NOMO-1 treated with DMSO at 0.1 percent for 48 hours (cell line): ENCODE measurements around the gene PLPP7.
"Not testable (repeated sequence)": the region's sequence is repeated elsewhere in the genome, so short reads cannot be mapped to it uniquely, and the experiment has no call there.

ENCODE experiments used
- DNase-seq: peaks from one replicate; lab custom pipeline; 2025; ENCODE audit not compliant: unreplicated experiment; lab: John Stamatoyannopoulos, UW

Gene PLPP7

DNA sequence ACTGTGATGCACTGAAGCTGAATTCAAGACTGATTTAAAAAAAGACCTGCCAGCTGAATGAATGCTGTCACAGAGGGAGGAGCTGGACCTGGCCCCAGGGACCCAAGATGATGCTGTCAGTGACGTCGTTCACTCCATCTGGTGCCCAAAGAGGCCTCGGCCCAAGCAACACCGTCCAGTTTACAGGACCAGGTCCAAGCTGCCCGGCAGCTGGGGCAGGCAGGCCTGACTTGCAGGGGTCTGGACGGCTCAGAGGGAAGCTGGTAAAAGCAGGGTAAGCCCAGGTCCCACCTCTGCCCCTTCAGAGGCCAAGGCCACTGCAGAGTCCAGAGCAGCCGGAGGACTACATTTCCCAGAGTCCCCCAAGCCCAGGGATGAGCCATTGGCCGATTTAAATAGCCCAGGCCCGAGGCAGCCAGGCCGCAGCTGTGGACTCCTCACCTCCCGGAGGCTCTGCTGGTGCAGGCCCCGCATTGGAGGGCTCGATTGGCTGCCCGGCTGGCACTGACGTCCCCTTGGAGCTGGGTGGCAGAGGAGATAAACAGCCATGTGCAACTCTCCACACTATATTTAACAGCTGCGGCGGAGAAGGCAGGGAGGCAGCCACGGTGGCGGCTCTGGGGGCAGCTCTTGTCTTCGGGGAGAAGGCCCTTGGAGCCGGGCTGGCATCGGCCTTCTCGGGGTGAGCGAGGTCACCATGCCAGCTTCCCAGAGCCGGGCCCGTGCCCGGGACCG lies at the start of gene PLPP7:
TSS of gene PLPP7 (plus strand) at position 423 of the 735 bp plus-strand sequence. CDS start at position 698, 275 bp downstream.
- no peak for DNase-seq

DNA sequence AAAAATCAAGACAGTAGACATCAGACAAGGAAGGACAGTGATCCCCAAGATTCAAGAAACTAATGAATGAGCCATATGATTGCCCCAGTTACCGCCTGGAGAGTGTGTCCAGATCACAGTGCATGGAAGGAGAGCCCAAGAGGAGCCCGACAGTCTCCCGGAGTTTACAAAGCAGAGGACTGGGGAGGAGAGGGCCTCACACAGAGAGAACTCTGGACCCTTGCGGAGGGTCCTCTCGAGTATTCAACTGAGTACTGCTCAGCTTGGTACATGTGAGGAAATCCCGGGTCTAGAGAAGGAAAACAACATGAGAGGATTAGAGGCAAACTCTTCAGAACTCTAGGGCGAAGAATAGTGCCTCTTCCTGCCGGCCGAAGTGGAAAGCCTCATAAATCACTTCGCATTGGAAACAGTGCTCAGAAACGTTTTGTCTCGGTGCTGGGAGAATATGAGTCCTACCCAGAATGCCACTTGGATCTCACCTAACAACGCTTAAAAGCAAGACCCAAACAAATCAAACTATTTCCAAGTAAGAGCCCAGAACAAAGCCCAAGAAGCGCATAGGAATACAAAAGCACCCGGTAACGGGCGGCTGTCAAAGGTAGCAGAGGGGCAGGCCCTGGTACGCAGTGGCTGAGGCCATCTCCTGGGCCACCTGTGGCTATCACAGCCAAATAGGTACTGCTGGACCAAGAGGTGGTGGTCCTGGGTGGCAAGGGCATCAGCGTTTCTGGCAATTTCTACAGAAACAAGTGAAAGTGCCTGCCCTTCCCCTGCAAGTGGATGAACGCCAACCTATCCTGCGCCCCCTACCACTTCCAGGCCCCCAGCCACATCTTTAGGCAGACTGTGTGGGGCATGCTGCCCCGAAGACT lies 49.2 kb upstream of the PLPP7 start:
- DNase-seq: no peak

DNA sequence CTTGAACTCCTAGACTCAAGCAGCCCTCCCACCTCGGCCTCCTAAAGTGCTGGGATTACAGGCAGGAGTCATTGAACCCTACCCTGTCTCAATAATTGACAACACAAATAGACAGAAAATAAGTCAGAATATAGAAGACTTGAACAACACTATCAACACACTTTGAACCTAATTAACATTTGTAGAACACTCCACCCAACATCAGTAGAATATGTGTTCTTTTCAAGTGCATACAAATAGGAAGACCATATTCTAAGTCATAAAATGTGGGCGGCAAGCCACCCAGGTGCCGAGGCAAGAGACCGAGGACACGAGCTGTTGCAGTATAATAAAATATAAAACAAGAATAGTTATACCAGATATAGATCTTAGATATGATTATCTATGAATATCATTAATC lies 45.2 kb upstream of the PLPP7 start:
- DNase-seq: not testable (repeated sequence)

DNA sequence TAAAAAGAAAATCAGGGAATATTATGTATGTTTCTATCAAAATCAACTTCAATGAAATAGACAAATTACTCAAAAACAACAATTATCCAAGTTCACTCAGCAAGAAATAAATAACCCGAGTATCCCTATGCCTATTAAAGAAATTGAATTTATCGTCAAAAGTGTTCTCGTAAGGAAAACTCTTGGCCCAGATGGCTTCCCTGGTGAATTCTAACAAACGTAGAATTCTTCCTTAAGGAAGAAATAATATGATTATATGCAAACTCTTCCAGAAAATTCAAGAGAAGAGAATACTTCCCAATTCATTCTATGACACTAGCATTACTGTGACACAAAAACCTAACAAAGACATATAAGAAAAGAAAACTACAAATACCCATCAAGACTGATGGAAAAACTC lies 42.9 kb upstream of the PLPP7 start:
- no peak for DNase-seq

DNA sequence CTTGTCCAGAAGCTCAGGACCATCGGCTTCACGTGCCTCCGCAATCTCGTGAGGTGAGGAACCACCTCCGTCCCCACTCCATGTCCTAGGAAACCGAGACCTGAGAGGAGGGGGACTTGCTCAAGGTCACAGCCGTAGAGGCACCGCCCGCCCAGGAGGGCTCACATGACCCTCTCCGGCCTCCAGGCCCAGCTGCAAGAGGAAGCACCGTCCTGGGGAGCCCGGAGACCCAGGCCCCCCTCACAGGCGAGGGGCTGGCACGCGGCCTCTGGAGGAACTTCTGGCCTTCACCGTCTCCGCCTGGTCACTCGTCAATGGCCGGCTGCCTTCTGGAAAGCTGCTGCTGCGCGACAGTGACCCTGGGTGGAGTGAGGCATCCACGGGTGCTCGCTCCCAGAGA lies 37.4 kb upstream of the PLPP7 start:
- no peak for DNase-seq

DNA sequence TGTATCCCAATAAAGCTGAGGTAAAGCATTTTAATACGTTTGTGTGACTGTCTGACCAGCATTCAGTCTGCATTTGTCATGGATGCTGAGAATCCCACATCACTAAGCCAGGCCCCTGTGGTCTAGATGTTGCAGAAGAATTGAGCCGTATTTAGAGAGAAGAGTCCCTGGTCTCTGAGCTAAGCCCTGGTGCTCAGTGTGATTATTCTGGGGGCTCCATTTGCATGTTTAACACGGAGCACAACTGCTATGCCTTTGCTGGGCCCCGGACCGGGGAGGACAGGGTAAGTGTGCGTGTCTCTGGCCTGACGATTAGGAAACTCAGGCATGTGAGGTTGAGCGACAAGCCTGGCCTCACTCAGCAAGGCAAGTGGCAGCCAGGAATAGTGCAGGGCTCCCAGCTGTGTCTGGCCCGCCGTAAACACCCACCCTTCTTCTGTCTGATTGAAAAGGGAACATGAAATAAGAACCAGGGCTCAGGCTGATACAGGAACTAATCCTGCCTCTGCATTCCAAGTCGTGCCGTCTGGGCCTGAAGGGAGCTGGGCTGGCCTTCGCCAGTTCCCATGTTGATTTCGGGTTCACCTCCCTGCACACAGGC lies 35.5 kb upstream of the PLPP7 start:
- peak; percentile 77 for DNase-seq

DNA sequence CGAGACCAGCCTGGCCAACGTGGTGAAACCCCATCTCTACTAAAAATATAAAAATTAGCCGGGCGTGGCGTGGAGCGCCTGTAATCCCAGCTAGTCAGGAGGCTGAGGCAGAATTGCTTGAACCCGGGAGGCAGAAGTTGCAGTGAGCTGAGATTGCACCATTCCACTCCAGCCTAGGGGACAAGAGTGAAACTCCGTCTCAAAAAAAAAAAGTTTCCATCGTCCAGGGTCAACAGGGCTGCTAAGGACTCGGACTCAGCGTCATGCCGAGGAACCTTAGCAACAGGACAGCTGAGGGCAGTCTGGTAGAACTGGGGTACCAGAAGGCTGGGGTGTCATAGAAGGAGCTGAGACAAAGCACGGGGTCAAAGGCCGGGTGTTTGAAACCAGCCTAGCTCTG lies 34.9 kb upstream of the PLPP7 start:
- DNase-seq: no peak

DNA sequence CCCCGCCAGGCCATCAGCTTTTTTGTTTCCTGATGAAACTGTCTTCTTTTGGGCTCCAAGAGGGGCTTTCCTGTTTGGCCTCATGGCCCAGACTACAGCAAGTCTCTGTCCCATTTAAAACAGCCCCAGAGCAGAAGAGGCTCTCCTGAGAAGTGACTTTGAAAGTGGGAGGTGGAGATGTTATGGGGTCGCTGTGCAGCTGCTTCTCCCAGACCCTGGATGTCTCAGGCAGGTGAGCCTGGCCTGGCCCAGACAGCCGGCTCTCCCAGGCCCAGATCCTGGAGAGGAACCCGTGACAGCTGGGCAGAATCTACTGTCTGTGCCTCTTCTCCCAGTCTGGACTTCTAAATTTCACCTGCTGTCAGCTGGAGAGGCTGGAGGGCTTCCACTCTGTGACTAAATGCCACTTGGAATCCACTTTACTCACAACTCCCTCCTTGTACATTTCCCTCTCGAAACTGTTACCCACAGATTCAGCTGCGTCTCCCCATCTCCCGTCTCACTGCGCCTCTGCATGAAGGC lies 33.8 kb upstream of the PLPP7 start:
- DNase-seq: no peak

DNA sequence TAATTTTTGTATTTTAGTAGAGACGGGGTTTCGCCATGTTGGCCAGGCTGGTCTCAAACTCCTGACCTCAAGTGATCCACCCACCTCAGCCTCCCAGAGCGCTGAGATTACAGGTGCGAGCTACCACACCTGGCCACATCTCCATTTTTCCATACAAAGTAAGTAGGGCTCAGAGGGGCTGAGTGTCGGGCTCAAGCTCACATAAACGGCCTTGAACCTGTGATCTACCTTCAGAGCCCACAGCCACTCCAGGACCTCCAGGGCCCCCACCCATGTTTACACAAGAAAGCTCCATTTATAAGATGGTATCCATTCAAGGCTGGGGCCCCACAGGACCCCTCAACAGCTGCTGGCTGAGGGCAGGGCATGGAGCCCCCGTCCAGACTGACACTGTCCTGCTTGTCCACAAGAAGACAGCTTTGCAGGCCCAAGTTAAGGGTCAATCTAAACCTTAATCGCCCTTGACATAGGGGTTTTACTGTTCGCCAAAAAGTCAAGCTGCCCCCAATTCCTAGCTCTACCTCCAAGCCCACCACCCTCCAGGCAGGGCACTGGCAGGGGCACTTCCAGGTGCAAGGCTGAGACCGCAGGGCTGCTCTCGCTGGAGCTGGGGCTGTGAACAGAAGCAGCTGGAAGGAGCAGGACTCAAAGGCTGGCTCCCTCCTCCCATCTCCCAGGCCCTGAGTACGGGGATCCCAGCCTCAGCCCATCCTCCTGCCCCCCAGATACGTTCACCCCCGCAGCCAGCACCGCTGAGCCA lies 32.1 kb upstream of the PLPP7 start:
- DNase-seq: no peak

DNA sequence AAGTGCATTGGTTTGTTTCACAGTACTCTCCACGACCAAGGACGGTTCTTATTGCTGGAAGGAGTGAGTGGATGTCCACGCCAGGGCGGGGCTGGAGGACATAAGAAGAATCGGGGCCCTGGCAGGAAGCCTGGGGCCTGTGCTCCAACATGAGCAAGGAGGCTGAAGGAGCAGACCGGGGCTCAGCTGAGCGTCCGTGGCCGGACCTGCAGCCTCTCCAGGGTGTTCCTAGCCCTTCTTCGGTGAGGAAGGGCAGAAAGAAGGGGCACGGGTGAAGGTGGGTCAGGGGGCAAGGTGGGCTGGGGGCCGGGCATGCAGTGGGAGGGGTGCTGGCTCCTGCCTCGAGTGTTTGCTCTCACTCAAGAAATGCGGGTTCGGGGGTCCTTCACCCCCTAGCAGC lies 31.3 kb upstream of the PLPP7 start:
- DNase-seq: no peak

DNA sequence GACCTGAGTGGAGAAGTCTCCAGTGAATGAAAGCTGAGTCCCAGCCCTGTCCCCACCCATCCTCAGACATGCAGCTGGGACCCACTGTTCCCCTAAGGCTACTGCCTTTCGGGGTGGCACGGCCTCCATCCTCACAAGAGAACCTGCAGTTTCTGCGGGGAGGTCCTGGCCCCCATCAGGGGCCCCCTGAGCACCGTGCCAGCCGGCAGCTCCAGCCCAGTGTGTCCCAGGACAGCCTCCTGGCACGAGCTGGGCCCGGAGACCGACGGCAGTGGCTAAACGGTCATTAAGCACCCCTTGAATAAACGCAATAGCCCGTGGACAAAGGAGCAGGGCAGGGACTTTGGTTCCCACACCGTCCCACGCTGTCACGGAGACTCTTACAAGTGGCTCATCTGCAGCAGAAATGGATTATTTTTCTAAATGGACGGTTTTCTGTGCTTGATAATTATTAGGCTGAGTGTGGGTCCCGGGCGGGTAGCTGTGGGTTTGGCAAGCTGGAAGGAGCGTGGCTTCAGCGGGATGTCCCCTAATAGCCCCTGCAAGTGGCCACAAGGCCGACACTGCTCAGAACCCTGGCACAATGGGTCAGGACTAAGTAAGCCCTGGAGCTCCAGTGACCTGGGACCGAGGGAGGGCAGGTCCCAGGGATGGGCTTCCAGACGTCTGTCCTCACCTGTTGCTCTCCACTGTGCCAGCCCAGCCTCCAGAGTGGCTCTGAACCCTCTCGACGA lies 30.7 kb upstream of the PLPP7 start:
- no peak for DNase-seq

DNA sequence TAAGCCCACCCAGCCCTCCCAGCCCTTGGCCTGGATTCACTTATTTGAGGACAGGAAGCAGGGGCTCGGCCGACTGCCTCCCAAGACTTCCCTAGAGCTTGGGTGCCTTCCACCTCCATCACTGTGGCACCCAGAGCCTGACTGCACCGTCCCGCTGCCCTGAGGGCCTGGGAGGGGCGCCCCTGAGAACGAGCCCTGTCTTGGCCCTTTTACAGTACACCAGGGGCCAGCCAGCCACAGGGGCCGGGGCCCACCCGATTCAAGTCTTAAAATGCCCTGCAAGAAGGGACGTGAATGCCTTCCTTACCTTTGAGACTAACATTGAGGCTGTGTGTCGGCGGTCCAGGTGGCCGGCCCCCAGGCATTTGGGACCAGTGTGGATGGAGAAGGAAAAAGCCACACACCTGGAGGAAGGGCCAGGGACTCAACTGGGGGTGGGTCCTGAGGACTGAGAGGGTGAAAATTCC lies 30.1 kb upstream of the PLPP7 start:
- no peak for DNase-seq

DNA sequence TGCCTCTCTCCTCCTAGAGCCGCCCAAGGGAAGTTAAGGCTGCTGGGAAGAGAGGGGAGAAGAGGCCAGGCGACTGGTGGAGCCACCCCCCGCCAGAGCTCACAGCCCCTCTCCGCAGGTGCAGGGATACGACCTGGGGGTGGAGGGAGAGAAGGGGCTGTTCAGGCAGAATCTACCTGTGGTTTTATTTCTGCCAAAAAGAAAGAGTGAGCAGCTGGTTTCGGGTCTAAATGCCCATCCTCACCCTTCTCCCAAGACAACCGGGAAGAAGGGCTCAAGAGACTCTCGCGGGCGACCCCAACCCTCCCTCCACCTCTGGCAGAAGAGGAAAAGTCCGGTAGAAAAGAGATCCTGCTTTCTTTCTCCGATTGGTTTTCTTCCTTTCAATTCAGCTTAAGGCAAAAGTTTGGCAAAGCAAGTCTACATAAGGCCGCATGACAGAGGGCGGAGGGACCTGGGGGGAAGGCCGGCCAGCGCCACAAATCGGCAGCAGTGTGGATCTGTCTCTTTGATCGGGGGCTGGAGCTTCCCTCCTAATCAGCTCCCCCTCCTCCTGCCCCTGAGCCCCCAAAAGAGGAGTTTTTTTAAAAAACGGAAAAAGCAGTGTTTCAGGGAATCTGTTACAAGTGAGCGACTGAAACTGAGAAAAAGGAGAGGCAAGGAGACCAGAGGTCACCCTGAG lies 29.5 kb upstream of the PLPP7 start:
- DNase-seq: no peak

DNA sequence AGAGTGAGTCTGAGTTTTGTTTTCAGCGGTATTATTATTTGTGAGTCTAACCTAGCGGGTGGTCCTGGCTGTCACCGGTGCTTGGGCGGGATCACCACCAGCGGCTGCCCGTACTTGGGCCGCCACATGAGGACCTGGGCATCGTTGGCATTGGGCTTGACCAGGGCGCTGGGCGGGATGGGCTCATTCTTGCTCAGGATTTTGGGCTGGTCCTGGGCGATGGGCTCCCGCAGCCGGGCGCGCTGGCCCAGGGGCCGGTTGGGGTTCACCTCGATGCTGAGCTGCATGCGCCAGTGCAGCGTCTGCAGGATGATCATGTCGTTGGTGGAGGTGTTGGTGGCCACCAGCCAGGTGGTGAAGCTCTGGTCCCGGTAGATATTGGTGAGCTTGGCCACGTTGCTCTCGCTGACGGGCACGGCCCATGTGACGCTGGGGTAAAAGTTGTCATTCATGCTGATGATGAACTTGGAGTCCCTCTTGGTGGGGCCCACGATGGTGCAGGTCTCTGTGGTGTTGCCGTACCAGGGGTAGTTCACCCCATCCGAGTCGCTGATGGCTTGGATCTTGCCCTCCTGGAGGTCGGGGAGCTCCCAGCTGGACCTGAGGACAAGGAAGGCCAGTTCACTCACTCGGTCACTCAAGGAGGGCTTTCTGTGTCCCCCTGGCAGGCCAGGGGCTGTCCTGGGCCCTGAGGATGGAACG lies 28.6 kb upstream of the PLPP7 start:
- DNase-seq: no peak

DNA sequence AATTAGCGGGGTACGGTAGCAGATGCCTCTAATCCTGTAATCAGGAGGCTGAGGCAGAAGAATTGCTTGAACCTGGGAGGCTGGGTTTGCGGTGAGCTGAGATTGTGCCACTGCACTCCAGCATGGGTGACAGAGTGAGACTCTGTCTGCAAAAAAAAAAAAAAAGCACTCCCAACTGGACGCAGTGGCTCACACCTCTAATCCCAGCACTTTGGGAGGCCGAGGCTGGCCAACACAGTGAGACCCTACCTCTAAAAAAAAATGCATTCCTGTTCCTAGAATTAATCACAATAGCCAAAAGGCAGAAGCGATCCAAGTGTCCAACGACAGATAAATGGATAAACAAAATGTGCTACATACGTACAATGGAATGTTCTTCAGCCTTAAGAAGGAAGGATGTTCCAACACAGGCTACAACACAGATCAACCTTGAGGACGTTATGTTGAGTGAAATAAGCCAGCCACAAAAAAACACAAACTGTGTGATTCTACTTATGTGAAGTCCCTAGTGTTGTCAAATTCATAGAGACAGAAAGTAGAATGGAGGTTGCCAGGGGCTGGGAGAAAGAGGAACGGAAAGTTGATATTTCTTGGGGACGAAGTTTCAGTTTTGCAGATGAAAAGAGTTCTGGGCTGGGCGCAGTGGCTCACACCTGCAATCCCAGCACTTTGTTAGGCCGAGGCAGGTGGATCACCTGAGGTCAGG lies 27.0 kb upstream of the PLPP7 start:
- DNase-seq: peak; percentile 60

DNA sequence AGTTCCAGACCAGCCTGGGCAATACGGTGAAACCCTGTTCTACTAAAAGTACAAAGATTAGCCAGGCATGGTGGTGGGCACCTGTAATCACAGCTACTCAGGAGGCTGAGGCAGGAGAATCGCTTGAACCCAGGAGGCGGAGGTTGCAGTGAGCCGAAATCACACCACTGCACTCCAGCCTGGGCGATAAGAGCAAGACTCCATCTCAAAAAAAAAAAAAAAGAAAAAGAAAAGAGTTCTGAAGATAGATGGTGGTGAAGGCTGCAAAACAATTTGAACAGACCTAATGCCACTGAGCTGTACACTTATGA lies 26.5 kb upstream of the PLPP7 start:
- DNase-seq: not testable (repeated sequence)

DNA sequence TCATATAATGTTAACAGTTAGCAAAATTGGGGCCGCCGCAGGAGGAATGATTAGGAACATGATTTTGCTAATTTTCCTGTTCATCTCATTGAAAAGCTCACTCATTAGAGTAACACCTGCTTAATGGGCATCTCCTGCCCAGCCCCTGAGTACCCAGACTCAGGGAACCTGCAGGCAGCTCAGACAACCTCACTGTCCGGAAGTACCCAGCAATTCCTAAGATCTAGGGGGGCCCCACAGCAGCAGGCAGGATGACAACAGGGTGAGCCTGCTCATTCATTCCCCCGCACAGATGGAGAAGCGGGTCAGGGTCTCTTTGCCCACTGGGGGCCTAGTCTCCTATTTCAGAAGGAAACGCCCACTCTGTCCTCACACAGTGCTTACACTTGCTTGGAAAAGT lies 25.8 kb upstream of the PLPP7 start:
- DNase-seq: no peak

DNA sequence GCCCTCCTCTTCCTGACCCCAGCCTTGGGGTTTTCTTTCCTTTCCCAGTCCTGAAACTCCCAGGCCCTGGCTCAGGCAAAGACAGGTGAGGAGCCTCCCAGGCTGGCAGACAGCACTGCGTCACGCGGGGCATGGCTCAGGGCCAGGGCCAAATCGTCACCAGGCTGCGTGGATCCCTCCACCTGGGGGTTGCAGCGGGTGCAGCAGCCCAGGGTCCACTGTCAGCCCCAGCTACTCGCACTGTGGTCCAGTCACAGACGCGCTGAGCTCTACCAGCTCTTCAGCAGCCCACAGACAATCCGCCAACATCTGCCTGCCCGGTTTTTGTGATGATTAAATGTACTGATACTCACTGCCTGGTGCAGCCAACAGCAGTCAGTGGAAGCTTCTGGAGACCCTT lies 25.3 kb upstream of the PLPP7 start:
- no peak for DNase-seq
